Right lobe of liver (tissue), 4 donors: Measurements from ENCODE around the gene P2RY11.

ENCODE experiments used
- POLR2A ChIP-seq: fragments of 450-650 bp; IDR thresholded peaks from one replicate; pipeline ENCODE4 v1.6.1; 2017; ENCODE audit warnings: antibody characterized with exemption, mild to moderate bottlenecking
- TF ChIP-seq, protein P1 (sequence below), 4 donors: fragments of 200-600 bp in 3 of 4; fragments of 450-650 bp in 1 of 4; IDR thresholded peaks; one replicate each; pipeline versions ENCODE4 v1.5.1 to v1.8.0; 2016 to 2022; ENCODE audit warnings: antibody characterized with exemption in 4 of 4, mild to moderate bottlenecking in 2 of 4
- donor health status: DM: no; HTN: no; CAD: no.
- donor health status: DM: no; HTN: no; CAD: no.
- donor health status: DM: no; HTN: yes; CAD: no.

- TF ChIP-seq, protein P1, sequence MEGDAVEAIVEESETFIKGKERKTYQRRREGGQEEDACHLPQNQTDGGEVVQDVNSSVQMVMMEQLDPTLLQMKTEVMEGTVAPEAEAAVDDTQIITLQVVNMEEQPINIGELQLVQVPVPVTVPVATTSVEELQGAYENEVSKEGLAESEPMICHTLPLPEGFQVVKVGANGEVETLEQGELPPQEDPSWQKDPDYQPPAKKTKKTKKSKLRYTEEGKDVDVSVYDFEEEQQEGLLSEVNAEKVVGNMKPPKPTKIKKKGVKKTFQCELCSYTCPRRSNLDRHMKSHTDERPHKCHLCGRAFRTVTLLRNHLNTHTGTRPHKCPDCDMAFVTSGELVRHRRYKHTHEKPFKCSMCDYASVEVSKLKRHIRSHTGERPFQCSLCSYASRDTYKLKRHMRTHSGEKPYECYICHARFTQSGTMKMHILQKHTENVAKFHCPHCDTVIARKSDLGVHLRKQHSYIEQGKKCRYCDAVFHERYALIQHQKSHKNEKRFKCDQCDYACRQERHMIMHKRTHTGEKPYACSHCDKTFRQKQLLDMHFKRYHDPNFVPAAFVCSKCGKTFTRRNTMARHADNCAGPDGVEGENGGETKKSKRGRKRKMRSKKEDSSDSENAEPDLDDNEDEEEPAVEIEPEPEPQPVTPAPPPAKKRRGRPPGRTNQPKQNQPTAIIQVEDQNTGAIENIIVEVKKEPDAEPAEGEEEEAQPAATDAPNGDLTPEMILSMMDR (IDR thresholded peaks at IDR 0.05), result no peak
- no peak for TF ChIP-seq POLR2A
Measured at GRCh38 chr19:10083911-10084310, 27.6 kb upstream of the P2RY11 start.
